GM21528 (cell line): ENCODE measurements around the gene ZNF583.

ENCODE experiments used
- ATAC-seq: cut with Tn5 transposase; IDR thresholded peaks from one replicate; pipeline ENCODE4 v1.9.1; 2021; ENCODE audit warnings: mild to moderate bottlenecking, moderate library complexity; ENCODE audit not compliant: unreplicated experiment, low FRiP score

Gene ZNF583

GRCh38 chr19:56403764-56404704 lies at the start of gene ZNF583:
Gene ZNF583, plus strand, starts transcription at chr19:56404332. Its CDS starts 2,783 bp downstream, at chr19:56407115.
- peak; percentile 82 for ATAC-seq

- ATAC-seq = no peak
Observed at GRCh38 chr19:56355517-56355916, 48.6 kb upstream of the ZNF583 start.

GRCh38 chr19:56356944-56357343 lies 47.2 kb upstream of the ZNF583 start:
- ATAC-seq = no peak

- ATAC-seq = no peak
Observed at GRCh38 chr19:56360841-56361240, 43.3 kb upstream of the ZNF583 start.

GRCh38 chr19:56367829-56368711 lies 36.1 kb upstream of the ZNF583 start:
- peak; percentile 69 for ATAC-seq

GRCh38 chr19:56369886-56370676 lies 34.1 kb upstream of the ZNF583 start:
- ATAC-seq = no peak

- no peak for ATAC-seq
Observed at GRCh38 chr19:56372281-56372680, 31.9 kb upstream of the ZNF583 start.

- ATAC-seq = no peak
Observed at GRCh38 chr19:56377105-56377924, 26.8 kb upstream of the ZNF583 start.

GRCh38 chr19:56383826-56384605 lies 20.1 kb upstream of the ZNF583 start:
- no peak for ATAC-seq

GRCh38 chr19:56393119-56394012 lies 10.8 kb upstream of the ZNF583 start, which contains the start of gene ZNF582:
Gene ZNF582, minus strand, starts transcription at chr19:56393534. Its CDS starts 1,782 bp downstream, at chr19:56391752.
- peak; percentile 93 for ATAC-seq

GRCh38 chr19:56398809-56399208 lies 5.3 kb upstream of the ZNF583 start:
- no peak for ATAC-seq

- no peak for ATAC-seq
Observed at GRCh38 chr19:56400485-56400884, 3.6 kb upstream of the ZNF583 start.

GRCh38 chr19:56403261-56403660 lies 871 bp upstream of the ZNF583 start:
- peak; percentile 10 for ATAC-seq

- ATAC-seq = peak; percentile 8
Observed at GRCh38 chr19:56404705-56405056, 549 bp downstream of the ZNF583 start.

- no peak for ATAC-seq
Observed at GRCh38 chr19:56405062-56405461, 930 bp downstream of the ZNF583 start.

- ATAC-seq = no peak
Observed at GRCh38 chr19:56423276-56423984, 19.3 kb downstream of the ZNF583 start.

- ATAC-seq = no peak
Observed at GRCh38 chr19:56423985-56424353, 19.8 kb downstream of the ZNF583 start.
